CD8-positive, alpha-beta memory T cell (primary cell): ENCODE data around the gene TMEM109. TPM values are rescaled to one million over a fixed set of nuclear protein-coding genes. Genes with fewer than 3 reads are reported as not detected.
A peak's percentile ranks its signal among the peaks of the same experiment; 100 is the strongest.

Source experiments
- CTCF ChIA-PET: fragments of 350-600 bp; sonication (Branson Sonifier 250); formaldehyde crosslinking; loops from one replicate; lab custom pipeline; 2021; ENCODE audit warnings: antibody characterized with exemption; lab: Charles Lee
- POLR2A ChIA-PET: fragments of 350-600 bp; sonication (Branson Sonifier 250); formaldehyde crosslinking; loops from one replicate; lab custom pipeline; 2021; ENCODE audit warnings: antibody characterized with exemption; lab: Charles Lee
- DNase-seq, 5 donors: peaks; one replicate each; pipeline versions ENCODE4 v3.0.0 to v3.0.0-alpha.2; 2020 to 2022; ENCODE audit warnings: mixed read lengths in 1 of 5
- H3K27ac ChIP-seq: one replicate; pipeline ENCODE4 v1.7.0; 2013; ENCODE audit warnings: low read depth, mild to moderate bottlenecking, low read length, moderate library complexity
- H3K27me3 ChIP-seq: 2 replicates; pipeline ENCODE4 v1.7.0; 2013; ENCODE audit warnings: low read length, mild to moderate bottlenecking; ENCODE audit not compliant: insufficient read depth, poor library complexity, severe bottlenecking
- H3K36me3 ChIP-seq: 2 replicates; pipeline ENCODE4 v1.7.0; 2013; ENCODE audit warnings: mild to moderate bottlenecking, low read length, moderate library complexity; ENCODE audit not compliant: insufficient read depth
- H3K4me1 ChIP-seq: 2 replicates; pipeline ENCODE4 v1.7.0; 2013; ENCODE audit warnings: mild to moderate bottlenecking, low read length, moderate library complexity; ENCODE audit not compliant: insufficient read depth
- H3K4me3 ChIP-seq: 2 replicates; pipeline ENCODE4 v1.7.0; 2013; ENCODE audit warnings: mild to moderate bottlenecking, low read length
- H3K9me3 ChIP-seq: 2 replicates; pipeline ENCODE4 v1.7.0; 2013; ENCODE audit warnings: mild to moderate bottlenecking, low read length
- H3K27ac Mint-ChIP-seq, 8 donors: one replicate each; pipeline ENCODE4 v1.8.0; 2020 to 2021; ENCODE audit warnings: mixed read lengths in 8 of 8, mild to moderate bottlenecking in 6 of 8, inconsistent platforms in 3 of 8, moderate library complexity in 3 of 8
- H3K27me3 Mint-ChIP-seq, 2 donors: one replicate each; pipeline ENCODE4 v1.8.0; 2020 to 2021; ENCODE audit warnings: mixed read lengths in 2 of 2, mild to moderate bottlenecking in 1 of 2, moderate library complexity in 1 of 2
- H3K36me3 Mint-ChIP-seq, 3 donors: one replicate each; pipeline ENCODE4 v1.8.0; 2020 to 2021; ENCODE audit warnings: mixed read lengths in 3 of 3, inconsistent platforms in 1 of 3, mild to moderate bottlenecking in 1 of 3
- H3K4me1 Mint-ChIP-seq, 3 donors: one replicate each; pipeline ENCODE4 v1.8.0; 2020 to 2021; ENCODE audit warnings: mixed read lengths in 3 of 3, inconsistent platforms in 1 of 3, mild to moderate bottlenecking in 1 of 3
- H3K4me3 Mint-ChIP-seq, 7 donors: one replicate each; pipeline ENCODE4 v1.8.0; 2020 to 2021; ENCODE audit warnings: mixed read lengths in 7 of 7, mild to moderate bottlenecking in 6 of 7, moderate library complexity in 4 of 7, inconsistent platforms in 2 of 7
- H3K9me3 Mint-ChIP-seq, 5 donors: one replicate each; pipeline ENCODE4 v1.8.0; 2020 to 2022; ENCODE audit warnings: mixed read lengths in 5 of 5, mild to moderate bottlenecking in 3 of 5, moderate library complexity in 2 of 5, inconsistent platforms in 1 of 5
- polyA plus RNA-seq: library from polyadenylated mRNA; unstranded; fragments of 300-500 nt; fragmentation: Illumina TruSeq; gene quantifications from one replicate; pipeline ENCODE4 v1.2.3, GENCODE V29; 2021
- total RNA-seq, 2 experiments: library from RNA; stranded (reverse); gene quantifications; one replicate each; pipeline ENCODE4 v1.2.3, GENCODE V29; 2021

Gene TMEM109
- total and polyA plus RNA-seq, 3 experiments from 2014 or later = 144 to 396 (median 147) TPM

- Mint-ChIP-seq H3K27me3 (no peaks in the 10 kb centered on the region), H3K4me1 (peaks cover 59 to 77% (median 63%) of the 10 kb centered on the region in 3 donors), H3K27ac (peak overlapping the region; percentile 58 to 99 (median 98)), H3K9me3 (no peaks in the 10 kb centered on the region), H3K4me3 (peak overlapping the region; percentile 73 to 99 (median 97)), H3K36me3 (peaks cover 0 to 12% (median 0%) of the 10 kb centered on the region in 3 donors)
- DNase-seq = no peak
- H3K36me3 ChIP-seq = peaks cover 2% of the 10 kb centered on the region
- H3K9me3 ChIP-seq = no peaks in the 10 kb centered on the region
- peaks cover 47% of the 10 kb centered on the region for H3K4me1 ChIP-seq
- H3K4me3 ChIP-seq = peak overlapping the region; percentile 91
- POLR2A ChIA-PET = interaction anchor here (0.6 to 3.8 kb wide), 8 partner anchors 8 to 880 kb away, joined by 3 to 33 read pairs (median 4); partner anchors contain the start of genes CD5, FEN1 and PRPF19
- peak overlapping the region; percentile 82 for H3K27ac ChIP-seq
- H3K27me3 ChIP-seq = no peaks in the 10 kb centered on the region
- CTCF ChIA-PET = interaction anchor here (0.7 to 4.8 kb wide), 8 partner anchors 8 to 595 kb away, joined by 3 to 51 read pairs (median 7); partner anchors contain the start of gene PRPF19
Observed at GRCh38 chr11:60912851-60913528, 968 bp upstream of the TMEM109 start.

GRCh38 chr11:60914633-60915247 is 782 bp downstream of the TMEM109 start:
- POLR2A ChIA-PET = interaction anchor here (0.5 to 3.8 kb wide), 10 partner anchors 9 to 516 kb away, joined by 3 to 33 read pairs (median 4); partner anchors contain the start of genes CD6 and PRPF19
- Histone ChIP-seq H3K4me3 (peak overlapping the region; percentile 91), H3K27me3 (no peaks in the 10 kb centered on the region), H3K9me3 (no peaks in the 10 kb centered on the region), H3K27ac (peak overlapping the region; percentile 82), H3K4me1 (peaks cover 47% of the 10 kb centered on the region), H3K36me3 (peaks cover 11% of the 10 kb centered on the region)
- H3K9me3 Mint-ChIP-seq = no peaks in the 10 kb centered on the region
- DNase-seq = peak in 2 of 5 donors; percentile 25 to 59
- H3K4me1 Mint-ChIP-seq = peaks cover 59 to 83% (median 60%) of the 10 kb centered on the region in 3 donors
- CTCF ChIA-PET = interaction anchor here (0.6 to 4.8 kb wide), 21 partner anchors 9 to 273 kb away, joined by 3 to 51 read pairs (median 5); partner anchors contain the start of genes CD6, PRPF19 and ZP1
- peak overlapping the region; percentile 93 to 99 (median 97) for H3K4me3 Mint-ChIP-seq
- peaks cover 2 to 25% (median 3%) of the 10 kb centered on the region in 3 donors for H3K36me3 Mint-ChIP-seq
- no peaks in the 10 kb centered on the region for H3K27me3 Mint-ChIP-seq
- peak overlapping the region; percentile 81 to 98 (median 94) for H3K27ac Mint-ChIP-seq

GRCh38 chr11:60915248-60915914 is 1.4 kb downstream of the TMEM109 start:
- Histone ChIP-seq H3K27me3 (no peaks in the 10 kb centered on the region), H3K9me3 (no peaks in the 10 kb centered on the region), H3K4me1 (peaks cover 47% of the 10 kb centered on the region), H3K36me3 (peaks cover 18% of the 10 kb centered on the region), H3K27ac (peak overlapping the region; percentile 82), H3K4me3 (peak overlapping the region; percentile 91)
- Mint-ChIP-seq H3K36me3 (peaks cover 5 to 31% (median 9%) of the 10 kb centered on the region in 3 donors), H3K9me3 (no peaks in the 10 kb centered on the region), H3K4me3 (peak overlapping the region; percentile 93 to 99 (median 97)), H3K27me3 (no peaks in the 10 kb centered on the region), H3K4me1 (peaks cover 55 to 77% (median 59%) of the 10 kb centered on the region in 3 donors), H3K27ac (peak overlapping the region; percentile 81 to 98 (median 94))
- POLR2A ChIA-PET = interaction anchor here (0.9 to 3.8 kb wide), 8 partner anchors 8 to 177 kb away, joined by 3 to 33 read pairs (median 4); partner anchors contain the start of gene PRPF19
- peak; percentile 63 to 85 (median 64) for DNase-seq
- CTCF ChIA-PET = interaction anchor here (0.6 to 4.8 kb wide), 23 partner anchors 10 to 272 kb away, joined by 3 to 51 read pairs (median 4); partner anchors contain the start of genes CD6, PRPF19 and ZP1

GRCh38 chr11:60916669-60917206 is 2.8 kb downstream of the TMEM109 start:
- POLR2A ChIA-PET = interaction anchor here (1.1 to 3.8 kb wide), 2 partner anchors 11 to 125 kb away, joined by 4 to 33 read pairs; partner anchors contain the start of gene PRPF19

GRCh38 chr11:60917267-60917666 is 3.3 kb downstream of the TMEM109 start:
- DNase-seq = no peak
- H3K27me3 Mint-ChIP-seq = peaks cover 0 to 3% of the 10 kb centered on the region in 2 donors
- H3K36me3 Mint-ChIP-seq = peaks cover 18 to 50% (median 19%) of the 10 kb centered on the region in 3 donors
- Histone ChIP-seq H3K9me3 (no peaks in the 10 kb centered on the region), H3K27me3 (no peaks in the 10 kb centered on the region), H3K27ac (no peak overlapping the region), H3K4me3 (no peak overlapping the region), H3K36me3 (peaks cover 35% of the 10 kb centered on the region), H3K4me1 (peaks cover 31% of the 10 kb centered on the region)
- ChIA-PET POLR2A (no interaction called here), CTCF (interaction anchor here (0.6 kb wide), 1 partner anchor 270 kb away, joined by 3 read pairs; no protein-coding TSS in a partner anchor)
- peaks cover 41 to 59% (median 45%) of the 10 kb centered on the region in 3 donors for H3K4me1 Mint-ChIP-seq
- H3K4me3 Mint-ChIP-seq = peak overlapping the region in 1 of 7 donors; percentile 47
- H3K9me3 Mint-ChIP-seq = no peaks in the 10 kb centered on the region
- peak overlapping the region in 6 of 8 donors; percentile 12 to 81 (median 66) for H3K27ac Mint-ChIP-seq

More at GRCh38 chr11:60916669-60917206, 2.8 kb downstream of the TMEM109 start:
- no peak overlapping the region for H3K4me3 ChIP-seq
- peaks cover 31% of the 10 kb centered on the region for H3K36me3 ChIP-seq
- Mint-ChIP-seq H3K4me1 (peaks cover 47 to 64% (median 49%) of the 10 kb centered on the region in 3 donors), H3K9me3 (no peaks in the 10 kb centered on the region), H3K27me3 (peaks cover 0 to 3% of the 10 kb centered on the region in 2 donors), H3K36me3 (peaks cover 16 to 45% (median 16%) of the 10 kb centered on the region in 3 donors), H3K4me3 (peak overlapping the region in 5 of 7 donors; percentile 19 to 99 (median 47)), H3K27ac (peak overlapping the region; percentile 6 to 98 (median 66))
- peaks cover 36% of the 10 kb centered on the region for H3K4me1 ChIP-seq
- CTCF ChIA-PET = interaction anchor here (0.6 to 2.4 kb wide), 5 partner anchors 18 to 270 kb away, joined by 3 to 20 read pairs (median 5); partner anchors contain the start of gene CD6
- H3K27me3 ChIP-seq = no peaks in the 10 kb centered on the region
- H3K27ac ChIP-seq = no peak overlapping the region
- no peak for DNase-seq
- H3K9me3 ChIP-seq = no peaks in the 10 kb centered on the region

- H3K4me1 ChIP-seq = peaks cover 20% of the 10 kb centered on the region
- peaks cover 2 to 6% of the 10 kb centered on the region in 2 donors for H3K27me3 Mint-ChIP-seq
Observed at GRCh38 chr11:60918251-60918938, 4.4 kb downstream of the TMEM109 start.

More at GRCh38 chr11:60918251-60918938, 4.4 kb downstream of the TMEM109 start:
- Histone ChIP-seq H3K9me3 (no peaks in the 10 kb centered on the region), H3K4me3 (no peak overlapping the region), H3K27me3 (no peaks in the 10 kb centered on the region), H3K36me3 (peaks cover 39% of the 10 kb centered on the region), H3K27ac (no peak overlapping the region)
- H3K27ac Mint-ChIP-seq = peak overlapping the region in 1 of 8 donors; percentile 10
- CTCF ChIA-PET = interaction anchor here (1.3 to 1.8 kb wide), 3 partner anchors 10 to 269 kb away, joined by 3 to 5 read pairs (median 3); no protein-coding TSS in a partner anchor
- POLR2A ChIA-PET = no interaction called here
- peaks cover 22 to 61% (median 24%) of the 10 kb centered on the region in 3 donors for H3K36me3 Mint-ChIP-seq
- no peak overlapping the region for H3K4me3 Mint-ChIP-seq
- peaks cover 33 to 51% (median 41%) of the 10 kb centered on the region in 3 donors for H3K4me1 Mint-ChIP-seq
- no peaks in the 10 kb centered on the region for H3K9me3 Mint-ChIP-seq
- DNase-seq = peak in 1 of 5 donors; percentile 23
